Naive B cell (primary cell): ENCODE data around the gene MPLKIP. TPM values are rescaled to one million over a fixed set of nuclear protein-coding genes. Genes with fewer than 3 reads are reported as not detected.
"Not testable (repeated sequence)": the region's sequence is repeated elsewhere in the genome, so short reads cannot be mapped to it uniquely, and the experiment has no call there.

Experiments used
- ATAC-seq, 2 donors: fragments of 150-1000 bp; cut with Tn5 transposase; 2 replicates each; pipeline ENCODE4 v1.10.0; 2021; ENCODE audit warnings: low read depth in 2 of 2, mild to moderate bottlenecking in 2 of 2, moderate library complexity in 2 of 2
- DNase-seq: peaks from one replicate; pipeline ENCODE4 v3.0.0; 2022
- H3K27ac Mint-ChIP-seq, 6 donors: one replicate each; pipeline ENCODE4 v1.8.0; 2020 to 2022; ENCODE audit warnings: mild to moderate bottlenecking in 6 of 6, mixed read lengths in 6 of 6, moderate library complexity in 5 of 6, inconsistent platforms in 2 of 6
- H3K27me3 Mint-ChIP-seq, 3 donors: one replicate each; pipeline ENCODE4 v1.8.0; 2021 to 2022; ENCODE audit warnings: mixed read lengths in 3 of 3, mild to moderate bottlenecking in 1 of 3
- H3K36me3 Mint-ChIP-seq, 2 donors: one replicate each; pipeline ENCODE4 v1.8.0; 2020 to 2022; ENCODE audit warnings: mixed read lengths in 2 of 2, inconsistent platforms in 1 of 2, mild to moderate bottlenecking in 1 of 2
- H3K4me1 Mint-ChIP-seq, 3 donors: one replicate each; pipeline ENCODE4 v1.8.0; 2020 to 2022; ENCODE audit warnings: mixed read lengths in 3 of 3, inconsistent platforms in 1 of 3, mild to moderate bottlenecking in 1 of 3, moderate library complexity in 1 of 3
- H3K4me3 Mint-ChIP-seq, 8 donors: one replicate each; pipeline ENCODE4 v1.8.0; 2020 to 2022; ENCODE audit warnings: mild to moderate bottlenecking in 8 of 8, mixed read lengths in 8 of 8, moderate library complexity in 8 of 8, inconsistent platforms in 2 of 8
- H3K9me3 Mint-ChIP-seq, 7 donors: one replicate each; pipeline ENCODE4 v1.8.0; 2020 to 2022; ENCODE audit warnings: mixed read lengths in 7 of 7, mild to moderate bottlenecking in 5 of 7, inconsistent platforms in 2 of 7, moderate library complexity in 1 of 7
- polyA plus RNA-seq, 6 donors: library from polyadenylated mRNA; unstranded; fragments of 300-500 nt; fragmentation: Illumina TruSeq; gene quantifications; one replicate each; pipeline ENCODE4 v1.2.3, GENCODE V29; 2021; ENCODE audit warnings: low read depth in 6 of 6

MPLKIP gene
- polyA plus RNA-seq, 6 donors from 2014 or later: 69.6 to 105 (median 89.2) TPM

GRCh38 chr7:40148247-40148580 is 13.8 kb upstream of the MPLKIP start:
- not testable (repeated sequence) for H3K9me3 Mint-ChIP-seq, H3K27ac Mint-ChIP-seq, H3K4me1 Mint-ChIP-seq, H3K4me3 Mint-ChIP-seq, ATAC-seq, DNase-seq
- peaks cover 0 to 16% of the 10 kb centered on the region in 2 donors for H3K36me3 Mint-ChIP-seq
- peaks cover 18 to 36% (median 34%) of the 10 kb centered on the region in 3 donors for H3K27me3 Mint-ChIP-seq

- peaks cover 0 to 5% (median 2%) of the 10 kb centered on the region in 7 donors for H3K9me3 Mint-ChIP-seq
- peaks cover 0 to 16% of the 10 kb centered on the region in 2 donors for H3K36me3 Mint-ChIP-seq
- H3K4me3 Mint-ChIP-seq: no peak overlapping the region
- ATAC-seq (no peak), DNase-seq (no peak)
- H3K27ac Mint-ChIP-seq: no peak overlapping the region
- peaks cover 22 to 37% (median 30%) of the 10 kb centered on the region in 3 donors for H3K27me3 Mint-ChIP-seq
- H3K4me1 Mint-ChIP-seq: no peaks in the 10 kb centered on the region
Measured at GRCh38 chr7:40147371-40148246, 13.2 kb upstream of the MPLKIP start.

- H3K9me3 Mint-ChIP-seq, H3K27ac Mint-ChIP-seq, ATAC-seq, DNase-seq, H3K4me1 Mint-ChIP-seq, H3K4me3 Mint-ChIP-seq: not testable (repeated sequence)
- Mint-ChIP-seq H3K36me3 (peaks cover 0 to 16% of the 10 kb centered on the region in 2 donors), H3K27me3 (peaks cover 25 to 41% (median 33%) of the 10 kb centered on the region in 3 donors)
Measured at GRCh38 chr7:40145596-40146130, 11.2 kb upstream of the MPLKIP start.

- not testable (repeated sequence) for H3K4me3 Mint-ChIP-seq, H3K4me1 Mint-ChIP-seq, ATAC-seq, DNase-seq, H3K36me3 Mint-ChIP-seq, H3K27ac Mint-ChIP-seq
- peaks cover 21 to 25% (median 21%) of the 10 kb centered on the region in 3 donors for H3K27me3 Mint-ChIP-seq
- H3K9me3 Mint-ChIP-seq: peaks cover 0 to 11% (median 3%) of the 10 kb centered on the region in 7 donors
Measured at GRCh38 chr7:40141916-40142315, 7.5 kb upstream of the MPLKIP start.

DNA sequence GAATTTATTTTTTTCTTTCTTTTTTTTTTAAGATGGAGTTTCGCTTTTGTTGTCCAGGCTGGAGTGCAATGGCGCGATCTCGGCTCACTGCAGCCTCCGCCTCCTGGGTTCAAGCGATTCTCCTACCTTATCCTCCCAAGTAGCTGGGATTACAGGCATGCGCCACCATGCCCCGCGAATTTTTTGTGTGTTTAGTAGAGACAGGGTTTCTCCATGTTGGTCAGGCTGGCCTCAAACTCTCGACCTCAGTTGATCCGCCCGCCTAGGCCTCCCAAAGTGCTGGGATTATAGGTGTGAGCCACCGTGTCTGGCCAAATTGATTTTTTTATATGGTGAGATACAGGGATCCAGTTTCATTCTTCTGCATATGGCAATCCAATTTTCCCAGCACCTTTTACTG is 5.5 kb upstream of the MPLKIP start:
- not testable (repeated sequence) for H3K4me1 Mint-ChIP-seq, H3K27ac Mint-ChIP-seq, ATAC-seq, H3K36me3 Mint-ChIP-seq, DNase-seq
- H3K4me3 Mint-ChIP-seq: peak overlapping the region in 1 of 8 donors; percentile 20
- H3K27me3 Mint-ChIP-seq: peaks cover 18 to 30% (median 21%) of the 10 kb centered on the region in 3 donors
- H3K9me3 Mint-ChIP-seq: peaks cover 0 to 11% (median 2%) of the 10 kb centered on the region in 7 donors

DNA sequence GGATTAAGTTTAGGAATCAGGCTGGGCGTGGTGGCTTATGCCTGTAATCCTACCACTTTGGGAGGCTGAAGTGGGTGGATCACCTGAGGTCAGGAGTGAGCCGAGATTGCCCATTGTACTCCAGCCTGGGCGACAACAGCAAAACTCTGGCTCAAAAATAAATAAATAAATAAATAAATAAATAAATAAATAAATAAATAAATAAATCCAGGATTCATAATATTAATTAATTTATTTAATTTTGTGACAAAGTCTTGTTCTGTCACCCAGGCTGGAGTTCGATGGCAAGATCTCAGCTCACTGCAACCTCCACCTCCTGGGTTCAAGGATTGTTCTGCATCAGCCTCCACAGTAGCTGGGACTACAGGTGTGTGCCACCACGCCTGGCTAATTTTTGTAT is 4.6 kb upstream of the MPLKIP start:
- peaks cover 17 to 25% (median 18%) of the 10 kb centered on the region in 3 donors for H3K27me3 Mint-ChIP-seq
- DNase-seq (no peak), ATAC-seq (no peak)
- peaks cover 0 to 11% (median 2%) of the 10 kb centered on the region in 7 donors for H3K9me3 Mint-ChIP-seq
- no peak overlapping the region for H3K4me3 Mint-ChIP-seq
- peaks cover 0 to 6% (median 6%) of the 10 kb centered on the region in 3 donors for H3K4me1 Mint-ChIP-seq
- no peak overlapping the region for H3K27ac Mint-ChIP-seq
- no peaks in the 10 kb centered on the region for H3K36me3 Mint-ChIP-seq

- Mint-ChIP-seq H3K36me3 (no peaks in the 10 kb centered on the region), H3K9me3 (peaks cover 0 to 11% (median 2%) of the 10 kb centered on the region in 7 donors), H3K27me3 (peaks cover 8 to 16% (median 11%) of the 10 kb centered on the region in 3 donors), H3K4me3 (peak overlapping the region in 1 of 8 donors; percentile 74), H3K4me1 (peaks cover 6 to 16% (median 9%) of the 10 kb centered on the region in 3 donors), H3K27ac (no peak overlapping the region)
- DNase-seq: no peak
- ATAC-seq: no peak
Measured at GRCh38 chr7:40137563-40137962, 3.1 kb upstream of the MPLKIP start.

GRCh38 chr7:40135317-40135610 is 842 bp upstream of the MPLKIP start:
- H3K36me3 Mint-ChIP-seq: no peaks in the 10 kb centered on the region
- peaks cover 0 to 8% (median 0%) of the 10 kb centered on the region in 7 donors for H3K9me3 Mint-ChIP-seq
- ATAC-seq: no peak
- H3K4me1 Mint-ChIP-seq: peaks cover 14 to 29% (median 25%) of the 10 kb centered on the region in 3 donors
- H3K4me3 Mint-ChIP-seq: peak overlapping the region; percentile 77 to 99 (median 95)
- H3K27ac Mint-ChIP-seq: peak overlapping the region in 3 of 6 donors; percentile 11 to 90 (median 56)
- H3K27me3 Mint-ChIP-seq: peaks cover 0 to 10% (median 3%) of the 10 kb centered on the region in 3 donors
- no peak for DNase-seq

GRCh38 chr7:40133561-40134427 is 628 bp downstream of the MPLKIP start:
- DNase-seq (no peak), ATAC-seq (peak; percentile 55 to 58)
- peak overlapping the region; percentile 59 to 92 (median 86) for H3K27ac Mint-ChIP-seq
- peak overlapping the region; percentile 93 to 99 (median 98) for H3K4me3 Mint-ChIP-seq
- peaks cover 0 to 10% (median 0%) of the 10 kb centered on the region in 3 donors for H3K27me3 Mint-ChIP-seq
- H3K36me3 Mint-ChIP-seq: no peaks in the 10 kb centered on the region
- H3K4me1 Mint-ChIP-seq: peaks cover 18 to 32% (median 29%) of the 10 kb centered on the region in 3 donors
- peaks cover 0 to 5% (median 0%) of the 10 kb centered on the region in 7 donors for H3K9me3 Mint-ChIP-seq

DNA sequence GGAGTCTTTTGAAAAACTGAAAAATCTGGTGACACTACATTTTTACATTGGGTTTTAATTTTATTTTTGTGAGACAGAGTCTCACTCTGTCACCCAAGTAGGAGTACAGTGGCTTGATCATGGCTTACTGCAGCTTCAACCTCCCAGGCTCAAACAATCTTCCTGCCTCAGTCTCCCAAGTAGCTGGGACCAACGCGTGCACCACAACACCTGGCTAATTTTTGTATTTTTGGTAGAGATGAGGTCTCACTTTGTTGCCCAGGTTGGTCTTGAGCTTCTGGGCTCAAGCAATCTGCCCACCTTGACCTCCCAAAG is 11.5 kb downstream of the MPLKIP start:
- no peak overlapping the region for H3K4me3 Mint-ChIP-seq
- H3K36me3 Mint-ChIP-seq: peaks cover 0 to 5% of the 10 kb centered on the region in 2 donors
- H3K4me1 Mint-ChIP-seq: peaks cover 5 to 8% (median 6%) of the 10 kb centered on the region in 3 donors
- H3K27me3 Mint-ChIP-seq: no peaks in the 10 kb centered on the region
- peak overlapping the region in 1 of 6 donors; percentile 51 for H3K27ac Mint-ChIP-seq
- DNase-seq (no peak), ATAC-seq (no peak)
- H3K9me3 Mint-ChIP-seq: no peaks in the 10 kb centered on the region

- H3K4me3 Mint-ChIP-seq, H3K36me3 Mint-ChIP-seq, DNase-seq, ATAC-seq, H3K4me1 Mint-ChIP-seq, H3K9me3 Mint-ChIP-seq, H3K27me3 Mint-ChIP-seq: not testable (repeated sequence)
- H3K27ac Mint-ChIP-seq: peak overlapping the region in 3 of 6 donors; percentile 11 to 87 (median 44)
Measured at GRCh38 chr7:40122100-40122939, 12.1 kb downstream of the MPLKIP start.

- no peaks in the 10 kb centered on the region for H3K27me3 Mint-ChIP-seq
- DNase-seq (no peak), ATAC-seq (no peak)
- H3K4me3 Mint-ChIP-seq: no peak overlapping the region
- H3K9me3 Mint-ChIP-seq: no peaks in the 10 kb centered on the region
- peaks cover 0 to 5% of the 10 kb centered on the region in 2 donors for H3K36me3 Mint-ChIP-seq
- H3K27ac Mint-ChIP-seq: no peak overlapping the region
- no peaks in the 10 kb centered on the region for H3K4me1 Mint-ChIP-seq
Measured at GRCh38 chr7:40120020-40120419, 14.4 kb downstream of the MPLKIP start.

- H3K9me3 Mint-ChIP-seq, H3K36me3 Mint-ChIP-seq, H3K27ac Mint-ChIP-seq, DNase-seq, H3K4me3 Mint-ChIP-seq, H3K4me1 Mint-ChIP-seq, ATAC-seq, H3K27me3 Mint-ChIP-seq: not testable (repeated sequence)
Measured at GRCh38 chr7:40118201-40118600, 16.2 kb downstream of the MPLKIP start.
